H9 (cell line): ENCODE data around the gene ATP8A1. TPM values are rescaled to one million over a fixed set of nuclear protein-coding genes. Genes with fewer than 3 reads are reported as not detected.
"Not testable (repeated sequence)": the region's sequence is repeated elsewhere in the genome, so short reads cannot be mapped to it uniquely, and the experiment has no call there.

Experiments used
- DNase-seq: peaks from one replicate; pipeline ENCODE4 v3.0.0-alpha.2; 2017
- H2AFZ ChIP-seq: one replicate; pipeline ENCODE4 v1.6.1; 2013; ENCODE audit warnings: mild to moderate bottlenecking, low read length, control low read depth, moderate library complexity
- H2AK5ac ChIP-seq: 2 replicates; pipeline ENCODE4 v1.6.1; 2013; ENCODE audit warnings: low read length, control low read depth, mixed read lengths; ENCODE audit not compliant: insufficient read length
- H2BK120ac ChIP-seq: one replicate; pipeline ENCODE4 v1.6.1; 2013; ENCODE audit warnings: low read depth, mild to moderate bottlenecking, low read length, control low read depth, inconsistent platforms; ENCODE audit not compliant: poor library complexity, severe bottlenecking
- H2BK12ac ChIP-seq: 2 replicates; pipeline ENCODE4 v1.6.1; 2013; ENCODE audit warnings: low read length, control low read depth, mixed read lengths, low read depth; ENCODE audit not compliant: insufficient read length
- H2BK15ac ChIP-seq: 2 replicates; pipeline ENCODE4 v1.6.1; 2013; ENCODE audit warnings: low read depth, low read length, control low read depth
- H2BK20ac ChIP-seq: one replicate; pipeline ENCODE4 v1.6.1; 2013; ENCODE audit warnings: low read depth, mild to moderate bottlenecking, low read length, control low read depth, inconsistent platforms; ENCODE audit not compliant: poor library complexity, severe bottlenecking
- H2BK5ac ChIP-seq: 2 replicates; pipeline ENCODE4 v1.6.1; 2013; ENCODE audit warnings: low read length, control low read depth, mixed read lengths; ENCODE audit not compliant: insufficient read length
- H3K14ac ChIP-seq: 2 replicates; pipeline ENCODE4 v1.6.1; 2013; ENCODE audit warnings: low read length, control low read depth; ENCODE audit not compliant: insufficient read depth
- H3K18ac ChIP-seq: 2 replicates; pipeline ENCODE4 v1.6.1; 2013; ENCODE audit warnings: low read depth, mild to moderate bottlenecking, mixed read lengths, low read length, control low read depth; ENCODE audit not compliant: insufficient read length
- H3K23ac ChIP-seq: 2 replicates; pipeline ENCODE4 v1.6.1; 2013; ENCODE audit warnings: low read length, control low read depth, mixed read lengths, low read depth; ENCODE audit not compliant: insufficient read length
- H3K23me2 ChIP-seq: 2 replicates; pipeline ENCODE4 v1.6.1; 2013; ENCODE audit warnings: low read depth, mild to moderate bottlenecking, mixed read lengths, low read length, control low read depth; ENCODE audit not compliant: insufficient read length, poor library complexity, severe bottlenecking
- H3K27ac ChIP-seq: 2 replicates; pipeline ENCODE4 v1.5.1; 2013; ENCODE audit warnings: low read length, control low read depth, mixed read lengths, low read depth; ENCODE audit not compliant: insufficient read length
- H3K27me3 ChIP-seq: 2 replicates; pipeline ENCODE4 v1.6.1; 2013; ENCODE audit warnings: low read length, control low read depth, inconsistent platforms; ENCODE audit not compliant: insufficient read depth
- H3K4ac ChIP-seq: 2 replicates; pipeline ENCODE4 v1.6.1; 2013; ENCODE audit warnings: low read depth, mild to moderate bottlenecking, control low read depth, inconsistent platforms, low read length, moderate library complexity
- H3K4me1 ChIP-seq: 2 replicates; pipeline ENCODE4 v1.6.1; 2013; ENCODE audit warnings: low read length, control low read depth, inconsistent platforms; ENCODE audit not compliant: insufficient read depth
- H3K4me2 ChIP-seq: 2 replicates; pipeline ENCODE4 v1.6.1; 2013; ENCODE audit warnings: low read length, control low read depth, mixed read lengths; ENCODE audit not compliant: insufficient read length, insufficient read depth
- H3K56ac ChIP-seq: 2 replicates; pipeline ENCODE4 v1.6.1; 2013; ENCODE audit warnings: low read depth, mild to moderate bottlenecking, mixed read lengths, low read length, control low read depth; ENCODE audit not compliant: insufficient read length
- H3K79me1 ChIP-seq: 2 replicates; pipeline ENCODE4 v1.6.1; 2013; ENCODE audit warnings: low read depth, mild to moderate bottlenecking, moderate library complexity, low read length, control low read depth, inconsistent platforms; ENCODE audit not compliant: insufficient read depth, poor library complexity, severe bottlenecking
- H3K79me2 ChIP-seq: 2 replicates; pipeline ENCODE4 v1.6.1; 2013; ENCODE audit warnings: low read length, control low read depth, inconsistent platforms; ENCODE audit not compliant: insufficient read depth
- H3K9ac ChIP-seq: 2 replicates; pipeline ENCODE4 v1.6.1; 2013; ENCODE audit warnings: low read length, control low read depth, mixed read lengths; ENCODE audit not compliant: insufficient read length; ENCODE audit errors: extremely low read depth
- H3K9me3 ChIP-seq: one replicate; pipeline ENCODE4 v1.6.1; 2013; ENCODE audit warnings: low read depth, low read length, inconsistent platforms; ENCODE audit not compliant: control insufficient read depth
- H3T11ph ChIP-seq: one replicate; pipeline ENCODE4 v1.6.1; 2013; ENCODE audit warnings: mild to moderate bottlenecking, low read length, control low read depth, inconsistent platforms
- H4K20me1 ChIP-seq: one replicate; pipeline ENCODE4 v1.6.1; 2013; ENCODE audit not compliant: control insufficient read depth, insufficient read length, insufficient read depth
- H4K5ac ChIP-seq: 2 replicates; pipeline ENCODE4 v1.6.1; 2013; ENCODE audit warnings: low read depth, mild to moderate bottlenecking, mixed read lengths, low read length, control low read depth; ENCODE audit not compliant: insufficient read length
- H4K8ac ChIP-seq: replicated peaks from 2 replicates; pipeline ENCODE4 v1.6.1; 2013; ENCODE audit warnings: low read length, control low read depth, mixed read lengths, low read depth; ENCODE audit not compliant: insufficient read length
- H4K91ac ChIP-seq: 2 replicates; pipeline ENCODE4 v1.6.1; 2013; ENCODE audit warnings: low read depth, mild to moderate bottlenecking, moderate library complexity, mixed read lengths, low read length, control low read depth; ENCODE audit not compliant: insufficient read length
- H3K27ac Mint-ChIP-seq, 3 experiments: 2 replicates in 2 of 3; 3 replicates in 1 of 3; pipeline ENCODE4 v1.8.0; 2020 to 2021; ENCODE audit warnings: mixed read lengths in 3 of 3, mild to moderate bottlenecking in 1 of 3, moderate library complexity in 1 of 3
- H3K27me3 Mint-ChIP-seq: 2 replicates; pipeline ENCODE4 v1.8.0; 2021; ENCODE audit warnings: low read depth, mild to moderate bottlenecking, moderate library complexity, mixed read lengths
- H3K36me3 Mint-ChIP-seq, 3 experiments: 2 replicates in 2 of 3; 3 replicates in 1 of 3; pipeline ENCODE4 v1.8.0; 2020 to 2021; ENCODE audit warnings: low read depth in 3 of 3, mixed read lengths in 3 of 3; ENCODE audit not compliant: insufficient read depth in 1 of 3
- H3K4me1 Mint-ChIP-seq, 2 experiments: 2 replicates each; pipeline ENCODE4 v1.8.0; 2020; ENCODE audit warnings: mixed read lengths in 2 of 2
- H3K4me3 Mint-ChIP-seq, 2 experiments: 2 replicates in 1 of 2; 3 replicates in 1 of 2; pipeline ENCODE4 v1.8.0; 2020 to 2021; ENCODE audit warnings: mild to moderate bottlenecking in 2 of 2, mixed read lengths in 2 of 2, moderate library complexity in 1 of 2
- H3K9me3 Mint-ChIP-seq, 2 experiments: 2 replicates in 1 of 2; 3 replicates in 1 of 2; pipeline ENCODE4 v1.8.0; 2020; ENCODE audit warnings: mild to moderate bottlenecking in 2 of 2, mixed read lengths in 2 of 2, moderate library complexity in 1 of 2
- CTCF ChIP-seq: fragments of 200-600 bp; sonication (generic); conservative IDR thresholded peaks from 3 replicates; pipeline ENCODE4 v1.8.0; 2021; ENCODE audit warnings: antibody characterized with exemption, mild to moderate bottlenecking
- WGBS: extraction: QIAGEN DNeasy Blood & Tissue Kit; methylation state at CpG from one replicate; pipeline ENCODE4 v1.1.7; 2013; ENCODE audit warnings: missing lambda C conversion rate, low lambda C conversion rate, mixed read lengths; ENCODE audit not compliant: insufficient read length; ENCODE audit errors: extremely low coverage; 5-methylcytosine and 5-hydroxymethylcytosine counted together
- total RNA-seq: library from RNA; stranded (reverse); gene quantifications from 2 replicates; pipeline ENCODE4 v1.2.1, GENCODE V29; 2021

ATP8A1 gene
- total RNA-seq, 1 experiment from 2014 or later, result 5.1 TPM

- Histone ChIP-seq H4K8ac (no peak overlapping the region), H3K27ac (no peak overlapping the region), H3K9me3 (no peaks in the 10 kb centered on the region), H3K27me3 (no peaks in the 10 kb centered on the region), H3K4ac (no peak overlapping the region), H3K23ac (no peak overlapping the region), H3K9ac (no peak overlapping the region), H2AK5ac (no peak overlapping the region), H3K56ac (no peak overlapping the region), H3K4me1 (no peaks in the 10 kb centered on the region), H3K23me2 (peaks cover 10% of the 10 kb centered on the region), H2BK15ac (no peak overlapping the region), H4K20me1 (no peaks in the 10 kb centered on the region), H4K91ac (no peak overlapping the region), H3K79me1 (no peaks in the 10 kb centered on the region), H2BK20ac (no peak overlapping the region), H3K4me2 (no peak overlapping the region), H3K18ac (no peak overlapping the region), H3T11ph (no peak overlapping the region), H3K14ac (no peak overlapping the region), H4K5ac (no peak overlapping the region), H3K79me2 (no peaks in the 10 kb centered on the region), H2BK12ac (no peak overlapping the region), H2AFZ (no peak overlapping the region), H2BK120ac (no peak overlapping the region), H2BK5ac (no peak overlapping the region)
- peaks cover 17% of the 10 kb centered on the region for H3K27me3 Mint-ChIP-seq
- H3K27ac Mint-ChIP-seq, result no peak overlapping the region; a peak in 1 of 7 replicates
- H3K4me3 Mint-ChIP-seq, result no peak overlapping the region
- peaks cover 5 to 20% of the 10 kb centered on the region in 2 experiments; a peak in 4 of 5 replicates for H3K9me3 Mint-ChIP-seq
- peaks cover 2 to 26% (median 22%) of the 10 kb centered on the region in 3 experiments for H3K36me3 Mint-ChIP-seq
- no CpG with 5 or more reads among the region's 8 CpGs for WGBS
- peaks cover 25 to 40% of the 10 kb centered on the region in 2 experiments for H3K4me1 Mint-ChIP-seq
- DNase-seq, result no peak
- TF ChIP-seq CTCF, result no peak
Observed at GRCh38 chr4:42653626-42654560, 3.0 kb downstream of the ATP8A1 start.

- H4K91ac ChIP-seq, H2BK20ac ChIP-seq, H3K4me3 Mint-ChIP-seq, H4K5ac ChIP-seq, H3K23ac ChIP-seq, DNase-seq, H2BK120ac ChIP-seq, H3K18ac ChIP-seq, H3K27me3 ChIP-seq, H2BK12ac ChIP-seq, H2AK5ac ChIP-seq, H2BK5ac ChIP-seq, H3K4me2 ChIP-seq, H3T11ph ChIP-seq, H3K27ac Mint-ChIP-seq, H3K79me1 ChIP-seq, H3K9ac ChIP-seq, H3K9me3 ChIP-seq, H2AFZ ChIP-seq, H3K4ac ChIP-seq, H3K27ac ChIP-seq, H3K4me1 ChIP-seq, H3K56ac ChIP-seq, H3K79me2 ChIP-seq, H2BK15ac ChIP-seq, H4K20me1 ChIP-seq, H4K8ac ChIP-seq, H3K14ac ChIP-seq: not testable (repeated sequence)
- peaks cover 2 to 26% (median 22%) of the 10 kb centered on the region in 3 experiments for H3K36me3 Mint-ChIP-seq
- peaks cover 5 to 20% of the 10 kb centered on the region in 2 experiments; a peak in 4 of 5 replicates for H3K9me3 Mint-ChIP-seq
- WGBS, result no CpG with 5 or more reads among the region's 10 CpGs
- peaks cover 10% of the 10 kb centered on the region for H3K23me2 ChIP-seq
- peaks cover 17 to 32% of the 10 kb centered on the region in 2 experiments for H3K4me1 Mint-ChIP-seq
- peaks cover 17% of the 10 kb centered on the region for H3K27me3 Mint-ChIP-seq
Observed at GRCh38 chr4:42652529-42653231, 4.2 kb downstream of the ATP8A1 start.
